BE2C (cell line): ENCODE measurements around the gene TREML2.

Experiments
- DNase-seq: peaks from one replicate; pipeline ENCODE4 v3.0.0-alpha.2; 2020
- H3K27me3 ChIP-seq: fragments of 250-450 bp; sonication (Bioruptor Pico); 2 replicates; pipeline ENCODE4 v1.5.1; 2020; ENCODE audit warnings: mild to moderate bottlenecking
- H3K36me3 ChIP-seq: fragments of 250-450 bp; sonication (Bioruptor Pico); 2 replicates; pipeline ENCODE4 v1.5.1; 2020; ENCODE audit warnings: mild to moderate bottlenecking
- H3K4me1 ChIP-seq: fragments of 250-450 bp; sonication (Bioruptor Pico); 2 replicates; pipeline ENCODE4 v1.5.1; 2020
- H3K4me3 ChIP-seq: 2 replicates; pipeline ENCODE4 v1.5.1; 2011; ENCODE audit warnings: low read depth, low read length
- H3K9me3 ChIP-seq: fragments of 250-450 bp; sonication (Bioruptor Pico); 2 replicates; pipeline ENCODE4 v1.5.1; 2020
- CTCF ChIP-seq: IDR thresholded peaks from 2 replicates; pipeline ENCODE4 v1.5.1; 2012; ENCODE audit warnings: mild to moderate bottlenecking, low read depth, low read length

Gene TREML2

GRCh38 chr6:41200296-41200900, 551 bp downstream of the TREML2 start:
- no peak for TF ChIP-seq CTCF
- no peak for DNase-seq
- H3K27me3 ChIP-seq, result peaks cover 10% of the 10 kb centered on the region; the same call in 1 of the 2 replicates
- no peaks in the 10 kb centered on the region for H3K9me3 ChIP-seq
- no peaks in the 10 kb centered on the region for H3K36me3 ChIP-seq
- no peaks in the 10 kb centered on the region for H3K4me1 ChIP-seq
- no peak overlapping the region for H3K4me3 ChIP-seq

GRCh38 chr6:41199552-41200246, 1.2 kb downstream of the TREML2 start:
- Histone ChIP-seq H3K4me3 (no peak overlapping the region), H3K9me3 (no peaks in the 10 kb centered on the region), H3K27me3 (peaks cover 10% of the 10 kb centered on the region; the same call in 1 of the 2 replicates), H3K36me3 (no peaks in the 10 kb centered on the region), H3K4me1 (no peaks in the 10 kb centered on the region)
- TF ChIP-seq CTCF, result no peak
- DNase-seq, result no peak

GRCh38 chr6:41197234-41197633, 3.7 kb downstream of the TREML2 start:
- Histone ChIP-seq H3K9me3 (no peaks in the 10 kb centered on the region), H3K27me3 (peaks cover 10% of the 10 kb centered on the region; the same call in 1 of the 2 replicates)

GRCh38 chr6:41194386-41194785, 6.6 kb downstream of the TREML2 start:
- DNase-seq, result no peak
- H3K4me1 ChIP-seq, result no peaks in the 10 kb centered on the region
- TF ChIP-seq CTCF, result no peak
- H3K36me3 ChIP-seq, result no peaks in the 10 kb centered on the region
- peaks cover 10% of the 10 kb centered on the region; the same call in 1 of the 2 replicates for H3K27me3 ChIP-seq
- no peak overlapping the region for H3K4me3 ChIP-seq
- no peaks in the 10 kb centered on the region; the same call in 1 of the 2 replicates for H3K9me3 ChIP-seq

More at GRCh38 chr6:41197234-41197633, 3.7 kb downstream of the TREML2 start:
- H3K4me1 ChIP-seq, result no peaks in the 10 kb centered on the region
- no peak overlapping the region for H3K4me3 ChIP-seq
- no peak for TF ChIP-seq CTCF
- DNase-seq, result no peak
- H3K36me3 ChIP-seq, result no peaks in the 10 kb centered on the region

- Histone ChIP-seq H3K4me1 (no peaks in the 10 kb centered on the region), H3K27me3 (peaks cover 10% of the 10 kb centered on the region; the same call in 1 of the 2 replicates), H3K9me3 (no peaks in the 10 kb centered on the region; the same call in 1 of the 2 replicates), H3K36me3 (no peaks in the 10 kb centered on the region), H3K4me3 (no peak overlapping the region)
- TF ChIP-seq CTCF, result no peak
- DNase-seq, result no peak
Measured at GRCh38 chr6:41193884-41194283, 7.1 kb downstream of the TREML2 start.
